Measurements from ENCODE around the gene PTAFR. TPM values are rescaled to one million over a fixed set of nuclear protein-coding genes. Genes with fewer than 3 reads are reported as not detected.

PTAFR gene
- total RNA-seq, 4 donors from 2014 or later, result 2.0 to 51.7 (median 4.2) TPM

DNA sequence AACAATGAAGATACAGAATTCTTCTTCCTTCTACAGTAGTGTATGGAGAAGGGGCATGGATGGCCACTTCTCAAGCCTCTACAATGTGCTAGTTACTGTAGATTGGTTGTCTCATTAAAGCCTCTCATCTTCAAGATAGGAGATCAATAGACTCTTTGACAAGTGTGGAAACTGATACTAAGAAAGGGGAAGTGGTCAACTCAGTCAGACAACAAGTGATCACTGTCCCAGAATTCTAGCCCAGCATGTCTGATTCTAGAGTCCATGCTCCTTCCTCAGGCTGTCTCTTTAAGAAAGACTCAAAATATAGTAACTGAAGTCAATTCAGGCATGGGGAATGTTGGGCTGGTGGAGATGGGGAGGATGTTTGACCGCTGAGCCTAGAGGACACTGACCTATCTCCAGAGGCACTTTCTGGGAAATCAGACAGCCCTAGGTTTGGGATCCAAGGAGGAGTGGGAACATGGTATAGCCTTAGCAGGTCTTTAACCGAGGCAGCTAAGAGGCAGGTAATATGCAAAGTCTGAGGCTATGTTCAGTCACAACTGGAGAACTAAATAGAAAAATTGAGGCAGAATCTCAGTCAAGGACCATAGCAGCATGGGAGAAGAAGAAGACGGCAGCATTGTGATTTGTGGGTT is 48.8 kb downstream of the PTAFR start:
- H3K4me3 ChIP-seq, result no peak overlapping the region
- in situ Hi-C loops (cut with MboI; ENCODE audit: low pct_ligation_motif_present in 1 of 4, low pct_unique_long_range_greater_than_20kb in 1 of 4, low sequenced_read_pairs in 3 of 4) (no loop called here), intact Hi-C loops (cut with DNase I; ENCODE audit: low total_unique reads) (no loop called here)
- H3K27ac ChIP-seq, result peak overlapping the region in 2 of 4 donors; percentile 27 to 51
- WGBS, 2 donors (ENCODE audit: low coverage in 1 of 2), result 60 to 74% methylated on average over 3 of the region's 3 CpGs
- H3K9me3 ChIP-seq, result no peaks in the 10 kb centered on the region
- H3K4me1 ChIP-seq, result peaks cover 0 to 5% (median 0%) of the 10 kb centered on the region in 4 donors
- no peaks in the 10 kb centered on the region for H3K36me3 ChIP-seq
- no peaks in the 10 kb centered on the region for H3K27me3 ChIP-seq
- no peak for TF ChIP-seq POLR2AphosphoS5 (IDR thresholded peaks at IDR 0.05)
- TF ChIP-seq, protein P1, sequence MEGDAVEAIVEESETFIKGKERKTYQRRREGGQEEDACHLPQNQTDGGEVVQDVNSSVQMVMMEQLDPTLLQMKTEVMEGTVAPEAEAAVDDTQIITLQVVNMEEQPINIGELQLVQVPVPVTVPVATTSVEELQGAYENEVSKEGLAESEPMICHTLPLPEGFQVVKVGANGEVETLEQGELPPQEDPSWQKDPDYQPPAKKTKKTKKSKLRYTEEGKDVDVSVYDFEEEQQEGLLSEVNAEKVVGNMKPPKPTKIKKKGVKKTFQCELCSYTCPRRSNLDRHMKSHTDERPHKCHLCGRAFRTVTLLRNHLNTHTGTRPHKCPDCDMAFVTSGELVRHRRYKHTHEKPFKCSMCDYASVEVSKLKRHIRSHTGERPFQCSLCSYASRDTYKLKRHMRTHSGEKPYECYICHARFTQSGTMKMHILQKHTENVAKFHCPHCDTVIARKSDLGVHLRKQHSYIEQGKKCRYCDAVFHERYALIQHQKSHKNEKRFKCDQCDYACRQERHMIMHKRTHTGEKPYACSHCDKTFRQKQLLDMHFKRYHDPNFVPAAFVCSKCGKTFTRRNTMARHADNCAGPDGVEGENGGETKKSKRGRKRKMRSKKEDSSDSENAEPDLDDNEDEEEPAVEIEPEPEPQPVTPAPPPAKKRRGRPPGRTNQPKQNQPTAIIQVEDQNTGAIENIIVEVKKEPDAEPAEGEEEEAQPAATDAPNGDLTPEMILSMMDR (IDR thresholded peaks at IDR 0.05), result no peak
- no peak for TF ChIP-seq POLR2A (IDR thresholded peaks at IDR 0.05)
- no peak for DNase-seq

DNA sequence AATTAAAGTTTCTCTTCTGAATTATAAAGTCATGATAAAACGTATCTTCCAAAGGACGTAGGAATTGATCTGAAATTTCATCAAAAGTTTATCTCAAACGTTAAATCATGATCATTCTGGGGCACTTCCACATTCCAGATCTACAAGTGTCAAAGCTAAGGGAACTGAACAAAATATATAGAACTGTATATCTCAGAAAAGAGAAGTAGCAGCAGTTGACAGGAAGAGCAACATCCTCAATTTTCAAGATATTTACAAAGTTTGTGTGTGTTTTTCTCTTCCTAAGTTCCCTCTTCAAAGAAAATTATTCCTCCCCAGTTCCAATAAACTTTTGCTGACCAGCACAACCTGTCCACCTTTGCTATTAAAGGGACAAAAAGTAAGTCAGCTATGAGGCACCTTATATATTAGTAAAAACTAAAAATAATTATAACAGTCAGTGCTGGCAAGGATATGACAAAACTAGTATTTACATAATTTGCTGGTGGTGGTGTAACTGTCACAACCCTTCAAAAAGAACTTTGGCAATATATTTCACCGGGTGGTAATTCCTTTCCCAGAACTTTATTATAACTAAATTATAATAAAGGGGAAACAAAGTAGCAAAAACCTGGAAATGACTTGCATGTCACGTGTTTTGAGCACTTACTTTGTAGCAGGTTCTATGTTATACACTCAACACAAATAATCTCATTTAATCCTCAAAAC is 49.6 kb downstream of the PTAFR start:
- DNase-seq, result no peak
- 58 to 69% methylated on average over 4 to 5 of the region's 5 CpGs for WGBS, 2 donors (ENCODE audit: low coverage in 1 of 2)
- Histone ChIP-seq H3K36me3 (no peaks in the 10 kb centered on the region), H3K27me3 (no peaks in the 10 kb centered on the region), H3K27ac (peak overlapping the region in 2 of 4 donors; percentile 27 to 51), H3K9me3 (no peaks in the 10 kb centered on the region), H3K4me1 (peaks cover 0 to 5% (median 0%) of the 10 kb centered on the region in 4 donors), H3K4me3 (no peak overlapping the region)
- intact Hi-C loops (cut with DNase I; ENCODE audit: low total_unique reads), result no loop called here
- in situ Hi-C loops (cut with MboI; ENCODE audit: low pct_ligation_motif_present in 1 of 4, low pct_unique_long_range_greater_than_20kb in 1 of 4, low sequenced_read_pairs in 3 of 4), result no loop called here
- TF ChIP-seq POLR2A (IDR thresholded peaks at IDR 0.05), result no peak
- TF ChIP-seq, protein P1 (IDR thresholded peaks at IDR 0.05), result no peak
- no peak for TF ChIP-seq POLR2AphosphoS5 (IDR thresholded peaks at IDR 0.05)
- TF ChIP-seq EP300 (IDR thresholded peaks at IDR 0.05; ENCODE audit: low read depth), result no peak

DNA sequence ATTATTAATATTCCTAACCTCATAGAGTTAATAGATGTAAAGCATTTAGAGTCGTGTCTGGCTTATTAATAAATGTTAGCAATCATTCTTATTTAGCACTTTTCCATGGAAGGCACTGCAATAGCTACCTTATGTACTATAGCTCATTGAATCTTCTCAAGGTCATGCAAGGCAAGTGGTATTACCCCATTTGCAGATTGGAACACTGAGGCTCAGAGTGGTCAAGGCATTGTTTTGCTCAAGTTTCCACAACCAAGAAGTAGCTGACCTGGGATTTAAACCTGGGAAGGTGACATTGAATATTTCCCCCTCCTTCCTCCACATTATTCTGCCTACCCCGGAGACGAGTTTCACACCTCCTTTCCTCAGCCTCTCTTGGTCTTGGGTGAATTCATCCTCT is 50.3 kb downstream of the PTAFR start:
- TF ChIP-seq EP300 (IDR thresholded peaks at IDR 0.05; ENCODE audit: low read depth) (no peak), POLR2AphosphoS5 (IDR thresholded peaks at IDR 0.05) (no peak), POLR2A (IDR thresholded peaks at IDR 0.05) (no peak)
- TF ChIP-seq, protein P1 (IDR thresholded peaks at IDR 0.05), result no peak
- H3K9me3 ChIP-seq, result no peaks in the 10 kb centered on the region
- H3K27me3 ChIP-seq, result no peaks in the 10 kb centered on the region
- no peak overlapping the region for H3K4me3 ChIP-seq
- WGBS, 2 donors (ENCODE audit: low coverage in 1 of 2), result 60% methylated on average over 3 of the region's 3 CpGs; no CpG with 5 or more reads in 1 of the 2 donors
- intact Hi-C loops (cut with DNase I; ENCODE audit: low total_unique reads) (no loop called here), in situ Hi-C loops (cut with MboI; ENCODE audit: low pct_ligation_motif_present in 1 of 4, low pct_unique_long_range_greater_than_20kb in 1 of 4, low sequenced_read_pairs in 3 of 4) (no loop called here)
- peak overlapping the region in 3 of 4 donors; percentile 3 to 28 (median 6) for H3K27ac ChIP-seq
- DNase-seq, result no peak
- no peaks in the 10 kb centered on the region for H3K36me3 ChIP-seq
- peaks cover 0 to 5% (median 0%) of the 10 kb centered on the region in 4 donors for H3K4me1 ChIP-seq

DNA sequence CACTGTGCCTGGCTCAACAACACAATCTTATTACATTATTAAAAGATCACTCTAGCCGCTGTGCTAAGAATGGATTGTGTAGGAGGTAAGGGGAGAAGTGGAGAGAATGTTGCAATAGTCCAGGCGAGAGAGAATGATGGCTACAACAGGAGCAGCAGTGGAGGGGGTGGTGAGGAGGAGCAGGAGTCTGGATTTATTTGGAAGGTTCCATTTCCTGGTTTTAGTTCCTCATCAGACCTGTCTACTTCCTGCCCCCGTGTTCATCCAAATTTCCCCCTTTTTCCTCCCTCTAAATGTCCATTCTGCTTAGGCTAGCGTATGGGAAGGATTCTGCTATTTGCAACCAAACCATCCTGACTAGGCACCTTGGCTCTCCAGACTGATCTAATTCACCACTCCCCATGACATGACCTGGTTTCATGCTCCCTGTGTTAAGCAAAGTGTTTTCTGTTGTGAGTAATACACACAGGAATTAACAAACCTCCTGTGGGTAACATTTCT is 53.0 kb downstream of the PTAFR start:
- no peak for DNase-seq
- Histone ChIP-seq H3K4me1 (peaks cover 0 to 5% (median 0%) of the 10 kb centered on the region in 4 donors), H3K27me3 (no peaks in the 10 kb centered on the region), H3K27ac (no peak overlapping the region), H3K9me3 (no peaks in the 10 kb centered on the region), H3K4me3 (no peak overlapping the region), H3K36me3 (no peaks in the 10 kb centered on the region)
- 39 to 57% methylated on average over 3 to 4 of the region's 4 CpGs for WGBS, 2 donors (ENCODE audit: low coverage in 1 of 2)
- in situ Hi-C loops (cut with MboI; ENCODE audit: low pct_ligation_motif_present in 1 of 4, low pct_unique_long_range_greater_than_20kb in 1 of 4, low sequenced_read_pairs in 3 of 4), result no loop called here
- TF ChIP-seq, protein P1 (IDR thresholded peaks at IDR 0.05), result no peak
- TF ChIP-seq POLR2A (IDR thresholded peaks at IDR 0.05) (no peak), EP300 (IDR thresholded peaks at IDR 0.05; ENCODE audit: low read depth) (no peak), POLR2AphosphoS5 (IDR thresholded peaks at IDR 0.05) (no peak)
- intact Hi-C loops (cut with DNase I; ENCODE audit: low total_unique reads), result no loop called here
